NCI-H524 (cell line): ENCODE results near the gene JPT1.
"Not testable (repeated sequence)": the region's sequence is repeated elsewhere in the genome, so short reads cannot be mapped to it uniquely, and the experiment has no call there.

Source experiments
- DNase-seq, 2 experiments: peaks; one replicate each; lab custom pipeline; 2025; lab: John Stamatoyannopoulos, UW

JPT1 gene

DNA sequence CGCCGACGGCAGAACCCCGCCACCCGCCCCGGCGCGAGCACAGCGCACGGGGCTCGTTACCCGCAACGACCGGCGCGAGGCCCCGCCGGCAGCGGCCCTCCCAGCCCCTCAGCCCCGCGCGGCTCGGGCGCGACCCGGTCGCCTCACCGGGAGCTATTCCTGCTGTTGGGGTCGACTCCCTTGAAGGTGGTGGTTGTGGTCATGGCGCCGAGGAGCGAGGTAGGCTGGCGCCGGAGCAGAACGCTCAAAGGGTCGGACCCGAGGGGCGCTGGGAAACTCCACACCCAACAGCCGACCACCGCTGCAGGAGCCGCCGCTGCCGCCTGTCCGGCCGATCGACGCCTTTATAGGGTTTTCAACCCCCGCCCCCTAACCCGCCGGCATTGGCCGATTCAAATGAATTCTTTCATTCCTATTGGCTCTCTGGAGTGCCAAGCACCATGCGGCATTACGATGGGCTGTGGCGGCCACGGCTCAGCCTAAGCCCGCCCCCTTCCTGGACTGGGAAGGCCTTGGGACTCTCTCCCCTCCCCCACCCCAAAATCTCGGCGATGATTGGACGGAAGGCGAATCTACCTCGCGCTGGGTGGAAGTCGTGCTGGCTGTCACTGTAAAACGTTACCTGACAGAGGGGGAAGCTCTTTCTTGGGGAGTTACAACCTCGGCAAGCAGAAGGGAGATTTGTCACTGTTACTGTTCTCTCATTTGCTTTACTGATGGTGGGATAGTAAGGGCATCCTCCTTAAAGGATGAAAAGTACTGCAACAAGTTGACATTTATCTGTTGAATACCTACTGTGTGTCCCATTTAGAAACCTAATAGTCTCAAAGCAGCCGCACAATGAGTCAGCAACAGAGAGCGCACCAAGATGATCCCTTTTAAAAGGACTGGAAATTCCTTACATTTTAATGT lies at the start of gene JPT1:
JPT1 (minus strand) TSS at position 318 of the 912 bp plus-strand sequence; CDS start at position 203, 115 bp downstream.
- DNase-seq = peak; percentile 100

- no peak for DNase-seq
Observed at GRCh38 chr17:75199886-75200618, 45.7 kb upstream of the JPT1 start.

DNA sequence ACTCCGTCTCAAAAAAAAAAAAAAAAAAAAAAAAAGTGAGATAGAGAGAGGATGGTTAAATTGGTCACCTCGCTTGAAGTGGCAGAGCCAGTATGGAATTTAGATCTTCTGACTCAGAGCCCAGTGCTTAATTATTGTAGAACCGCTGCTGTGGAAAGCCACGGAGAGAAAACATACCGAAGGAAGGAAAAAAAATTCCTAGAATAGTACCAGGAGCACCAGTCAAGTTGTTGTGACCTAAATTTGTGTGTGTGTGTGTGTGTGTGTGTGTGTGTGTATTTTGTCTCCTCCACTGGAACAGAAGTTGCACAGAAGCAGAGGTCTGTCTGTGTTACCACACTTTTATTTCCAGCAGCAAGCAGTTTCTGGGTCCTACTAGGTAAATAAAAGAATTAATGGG lies 40.6 kb upstream of the JPT1 start:
- DNase-seq = no peak

- DNase-seq = no peak
Observed at GRCh38 chr17:75191584-75191983, 37.3 kb upstream of the JPT1 start.

GRCh38 chr17:75188614-75189013 lies 34.3 kb upstream of the JPT1 start:
- DNase-seq = no peak

GRCh38 chr17:75183999-75184884 lies 29.9 kb upstream of the JPT1 start:
- DNase-seq = peak; percentile 22 to 44

- peak; percentile 98 to 99 for DNase-seq
Observed at GRCh38 chr17:75182569-75183436, 28.5 kb upstream of the JPT1 start, which contains the start of gene SUMO2. TSS of gene SUMO2 (minus strand) at chr17:75182959. CDS start at chr17:75182834, 125 bp downstream.

DNA sequence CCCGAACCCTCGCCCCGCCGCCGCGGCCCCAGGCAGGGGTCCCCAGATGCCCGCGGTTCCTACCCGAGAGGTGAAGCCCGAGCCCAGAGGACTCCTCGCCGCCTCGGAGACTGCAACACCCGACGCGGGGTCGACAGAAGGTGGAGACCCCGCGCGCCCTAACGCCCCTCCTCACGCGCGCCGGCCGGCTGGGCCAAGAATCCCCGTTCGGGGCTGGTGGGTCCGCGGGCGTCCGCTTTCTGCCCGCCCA lies 27.9 kb upstream of the JPT1 start:
- DNase-seq = no peak

GRCh38 chr17:75181608-75182318 lies 27.5 kb upstream of the JPT1 start:
- DNase-seq = peak; percentile 26 to 56

DNA sequence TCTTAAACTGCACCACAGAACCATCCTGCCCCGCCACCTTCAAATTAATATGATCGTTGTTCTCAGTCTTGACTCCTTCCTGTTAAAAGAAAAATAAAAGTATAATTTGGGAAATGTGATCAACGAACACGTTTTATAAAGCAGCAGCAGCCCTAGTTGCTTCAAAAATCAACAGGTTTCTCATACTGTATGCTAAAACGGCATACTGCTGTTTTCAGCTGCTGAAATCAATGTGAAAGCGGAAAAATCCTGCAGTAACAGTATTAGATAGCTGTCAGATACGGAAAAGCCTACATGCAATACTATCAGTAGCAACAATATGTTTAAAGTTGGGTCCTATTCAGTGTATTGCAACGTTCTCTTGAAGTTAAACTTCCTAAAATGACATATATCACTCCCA lies 26.8 kb upstream of the JPT1 start:
- no peak for DNase-seq

DNA sequence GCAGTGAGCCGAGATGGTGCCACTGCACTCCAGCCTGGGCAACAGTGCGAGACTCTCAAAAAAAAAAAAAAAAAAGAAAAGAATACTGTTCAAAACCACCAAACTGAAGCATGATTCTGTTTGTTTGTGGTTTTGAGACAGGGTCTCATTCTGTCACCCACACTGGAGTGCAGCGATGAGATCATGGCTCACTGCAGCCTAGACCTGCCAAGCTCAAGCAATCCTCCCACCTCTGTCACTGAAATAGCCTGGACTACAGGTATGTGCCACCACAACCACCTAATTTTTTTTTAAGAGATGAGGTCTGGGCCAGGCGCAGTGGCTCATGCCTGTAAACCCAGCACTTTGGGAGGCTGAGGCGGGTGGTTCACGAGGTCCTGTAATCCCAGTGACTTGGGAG lies 24.1 kb upstream of the JPT1 start:
- no peak for DNase-seq

DNA sequence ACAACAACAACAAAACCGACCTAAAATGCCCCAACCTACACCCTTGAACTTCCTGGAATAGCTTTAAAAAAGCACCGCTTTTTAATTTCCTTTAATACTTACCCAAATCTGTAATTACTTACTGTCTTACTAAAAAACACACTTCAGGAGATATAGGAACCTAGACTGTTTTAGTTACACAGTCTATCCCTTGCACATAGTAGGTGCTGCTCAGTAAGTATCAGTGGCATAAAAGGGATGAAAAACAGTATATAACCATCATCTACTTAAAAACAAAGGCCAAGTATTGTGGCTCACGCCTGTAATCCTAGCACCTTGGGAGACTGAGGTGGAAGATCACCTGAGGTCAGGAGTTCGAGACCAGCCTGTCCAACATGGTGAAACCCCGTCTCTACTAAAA lies 22.3 kb upstream of the JPT1 start:
- no peak for DNase-seq

DNA sequence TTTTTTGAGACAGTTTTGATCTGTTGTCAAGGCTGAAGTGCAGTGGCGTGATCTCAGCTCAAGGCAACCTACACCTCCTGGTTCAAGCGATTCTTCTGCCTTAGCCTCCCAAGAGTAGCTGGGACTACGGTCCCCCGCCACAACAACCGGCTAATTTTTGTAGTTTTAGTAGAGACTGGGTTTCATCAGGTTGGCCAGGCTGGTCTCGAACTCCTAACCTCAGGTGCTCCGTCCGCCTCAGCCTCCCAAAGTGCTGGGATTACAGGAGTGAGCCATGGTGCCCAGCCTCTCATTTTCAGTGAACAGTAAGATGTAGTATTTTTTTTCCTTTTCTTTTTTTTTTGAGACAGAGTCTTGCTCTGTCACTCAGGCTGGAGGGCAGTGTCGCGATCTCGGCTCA lies 20.7 kb upstream of the JPT1 start:
- DNase-seq = no peak

GRCh38 chr17:75173526-75173925 lies 19.2 kb upstream of the JPT1 start:
- DNase-seq = no peak

DNA sequence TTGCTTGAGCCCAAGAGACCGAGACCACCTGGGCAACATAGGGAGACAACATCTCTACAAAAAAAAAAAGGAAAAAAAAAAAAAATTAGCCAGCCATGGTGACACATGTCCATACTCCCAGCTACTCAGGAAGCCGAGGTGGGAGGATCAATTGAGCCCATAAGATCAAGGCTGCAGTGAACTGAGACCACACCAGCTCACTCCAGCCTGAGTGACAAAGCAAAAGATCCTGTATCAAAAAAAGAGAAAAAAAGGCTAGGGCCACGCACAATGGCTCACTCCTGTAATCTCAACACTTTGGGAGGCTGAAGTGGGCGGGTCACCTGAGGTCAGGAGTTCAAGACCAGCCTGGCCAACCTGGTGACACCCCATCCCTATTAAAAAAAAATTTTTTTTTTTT lies 14.7 kb upstream of the JPT1 start:
- DNase-seq = no peak

GRCh38 chr17:75164606-75165005 lies 10.3 kb upstream of the JPT1 start:
- DNase-seq = not testable (repeated sequence)

DNA sequence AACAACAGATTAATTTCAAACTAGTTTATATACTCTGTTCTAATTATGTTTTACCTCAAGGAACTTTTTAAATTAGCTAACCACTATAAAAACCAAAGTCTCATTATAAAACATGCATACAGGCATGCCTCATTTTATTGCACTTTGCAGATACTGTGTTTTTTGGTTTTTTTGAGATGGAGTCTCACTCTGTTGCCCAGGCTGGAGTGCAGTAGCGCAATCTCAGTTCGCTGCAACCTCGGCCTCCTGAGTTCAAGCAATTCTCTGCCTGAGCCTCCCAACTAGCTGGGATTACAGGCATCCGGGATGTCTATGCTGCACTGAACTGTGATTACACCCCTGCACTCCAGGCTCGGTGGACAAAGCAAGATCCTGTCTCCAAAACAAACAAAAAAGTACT lies 8.8 kb upstream of the JPT1 start:
- no peak for DNase-seq

DNA sequence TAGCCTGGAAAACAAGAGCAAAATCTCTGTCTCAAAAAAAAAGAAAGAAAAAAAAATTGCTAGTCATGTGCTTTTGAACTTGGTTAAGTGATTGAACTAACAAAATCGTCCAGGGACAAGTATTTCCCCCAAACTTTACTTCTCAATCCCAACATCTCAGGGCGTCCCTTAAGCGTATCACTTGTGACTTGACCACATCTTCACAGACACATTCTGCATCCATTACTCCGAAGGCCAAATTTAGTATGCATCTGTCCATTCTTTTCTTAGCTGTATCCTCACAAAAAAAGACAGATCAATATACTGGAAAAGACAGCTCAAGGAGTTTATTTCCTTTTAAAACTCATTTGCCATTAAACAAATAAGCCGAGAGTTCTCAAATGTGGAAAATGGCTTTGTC lies 5.9 kb upstream of the JPT1 start:
- DNase-seq = no peak

- DNase-seq = no peak
Observed at GRCh38 chr17:75159196-75160031, 5.1 kb upstream of the JPT1 start.

DNA sequence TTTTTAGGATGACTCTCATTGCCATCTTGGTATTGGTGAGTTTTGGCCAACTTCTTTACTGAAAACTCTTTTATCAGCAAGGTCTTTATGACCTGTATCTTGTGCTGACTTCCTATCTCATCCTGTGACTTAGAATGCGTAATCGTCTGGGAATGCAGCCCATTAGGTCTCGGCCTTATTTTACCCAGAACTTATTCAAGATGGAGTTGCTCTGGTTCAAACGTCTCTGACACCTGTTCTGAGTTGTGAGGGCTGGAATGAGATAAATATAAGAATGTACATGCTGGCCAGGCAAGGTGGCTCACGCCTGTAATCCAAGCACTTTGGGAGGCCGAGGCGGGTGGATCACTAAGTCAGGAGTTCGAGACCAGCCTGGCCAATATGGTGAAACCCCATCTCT lies 4.2 kb upstream of the JPT1 start:
- not testable (repeated sequence) for DNase-seq
